Sigmoid colon (tissue), 7 donors: ENCODE data around the gene DLEU7. TPM values are rescaled to one million over a fixed set of nuclear protein-coding genes. Genes with fewer than 3 reads are reported as not detected.

ENCODE experiments used
- DNase-seq: peaks from one replicate; pipeline ENCODE4 v3.0.0-alpha.2; 2019
- H3K27ac ChIP-seq, 4 donors: fragments of 200-600 bp; sonication (generic); one replicate each; pipeline ENCODE4 v1.5.1; 2016 to 2019; ENCODE audit warnings: mild to moderate bottlenecking in 1 of 4
- H3K27me3 ChIP-seq, 3 donors: fragments of 200-600 bp; sonication (generic); one replicate each; pipeline ENCODE4 v1.5.1; 2019; ENCODE audit warnings: mild to moderate bottlenecking in 1 of 3
- H3K36me3 ChIP-seq, 4 donors: fragments of 200-600 bp; sonication (generic); one replicate each; pipeline ENCODE4 v1.5.1; 2016 to 2019
- H3K4me1 ChIP-seq, 4 donors: fragments of 200-600 bp; sonication (generic); one replicate each; pipeline ENCODE4 v1.5.1; 2017 to 2019
- H3K4me3 ChIP-seq, 4 donors: fragments of 200-600 bp; sonication (generic); one replicate each; pipeline ENCODE4 v1.5.1; 2017 to 2019; ENCODE audit warnings: mild to moderate bottlenecking in 2 of 4, moderate library complexity in 1 of 4
- H3K9me3 ChIP-seq, 4 donors: fragments of 200-600 bp in 3 of 4; sonication (generic) in 3 of 4; one replicate each; pipeline versions ENCODE4 v1.5.1 to v1.6.1; 2013 to 2019
- EP300 ChIP-seq, 4 donors: sonication (generic); formaldehyde crosslinking; IDR thresholded peaks; one replicate each; pipeline ENCODE4 v1.6.1; 2017; ENCODE audit warnings: antibody characterized with exemption in 4 of 4
- POLR2A ChIP-seq, 2 donors: fragments of 450-650 bp; IDR thresholded peaks; one replicate each; pipeline ENCODE4 v1.6.1; 2016; ENCODE audit warnings: antibody characterized with exemption in 2 of 2, mild to moderate bottlenecking in 2 of 2, moderate library complexity in 2 of 2
- POLR2AphosphoS5 ChIP-seq, 4 donors: sonication (generic); formaldehyde crosslinking; IDR thresholded peaks; one replicate each; pipeline ENCODE4 v1.6.1; 2017; ENCODE audit warnings: antibody characterized with exemption in 4 of 4
- WGBS, 2 donors: extraction: QIAGEN DNeasy Blood & Tissue Kit; methylation state at CpG; one replicate each; pipeline ENCODE4 v1.1.7; 2013; 5-methylcytosine and 5-hydroxymethylcytosine counted together
- intact Hi-C: fragments of 100-400 bp; cut with DNase I; formaldehyde crosslinking; loops from one replicate; pipeline ENCODE4 v1.15.1; 2023
- polyA plus RNA-seq, 3 donors: library from polyadenylated mRNA; stranded (reverse); fragments of 200-250 nt; gene quantifications; one replicate each; pipeline ENCODE4 v1.2.3, GENCODE V29; 2013
- total RNA-seq, 4 donors: library from RNA; depleted of rRNA; stranded (reverse); fragments of >200 nt; gene quantifications; one replicate each; pipeline ENCODE4 v1.1.0, GENCODE V29; 2016
- TF ChIP-seq, protein P1 (sequence below), 4 experiments: fragments of 450-650 bp in 3 of 4; fragments of 200-600 bp in 1 of 4; IDR thresholded peaks; one replicate each; pipeline ENCODE4 v1.5.1; 2016 to 2019; ENCODE audit warnings: antibody characterized with exemption in 4 of 4, mild to moderate bottlenecking in 3 of 4, moderate library complexity in 2 of 4
- donor health status: healthy with polysubstance abuse.
- donor health status: Bipolar disorder and iron deficiency.
- donor health status: healthy.

DLEU7 gene
- total and polyA plus RNA-seq, 7 donors = 0.10 to 1.1 (median 0.62) TPM; not detected in 3

DNA sequence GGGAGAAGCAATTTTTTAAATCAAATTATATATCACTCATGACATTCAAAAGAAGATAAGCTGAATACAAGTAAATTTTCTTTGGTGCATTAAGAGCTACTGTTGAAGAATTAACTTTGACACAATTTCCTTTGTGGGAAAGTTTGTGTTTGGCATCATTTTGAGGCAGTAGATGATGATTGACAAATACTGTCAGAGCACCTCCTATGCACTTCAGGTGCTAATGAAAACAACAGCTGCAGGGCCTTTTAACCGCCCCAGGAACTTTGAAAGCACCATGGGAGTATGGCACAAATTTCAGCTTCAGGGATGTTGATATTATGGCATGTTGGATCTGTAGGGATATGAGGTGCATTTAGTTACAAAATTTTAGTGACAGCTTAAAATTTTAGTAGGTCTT lies 21.0 kb upstream of the DLEU7 start:
- DNase-seq = no peak
- H3K4me1 ChIP-seq = no peaks in the 10 kb centered on the region
- H3K27ac ChIP-seq = no peak overlapping the region
- H3K27me3 ChIP-seq = no peaks in the 10 kb centered on the region
- H3K4me3 ChIP-seq = no peak overlapping the region
- WGBS, 2 donors = 84 to 93% methylated on average over 1 of the region's 1 CpG
- H3K36me3 ChIP-seq = no peaks in the 10 kb centered on the region
- intact Hi-C loops = no loop called here
- no peaks in the 10 kb centered on the region for H3K9me3 ChIP-seq
- TF ChIP-seq, protein P1, sequence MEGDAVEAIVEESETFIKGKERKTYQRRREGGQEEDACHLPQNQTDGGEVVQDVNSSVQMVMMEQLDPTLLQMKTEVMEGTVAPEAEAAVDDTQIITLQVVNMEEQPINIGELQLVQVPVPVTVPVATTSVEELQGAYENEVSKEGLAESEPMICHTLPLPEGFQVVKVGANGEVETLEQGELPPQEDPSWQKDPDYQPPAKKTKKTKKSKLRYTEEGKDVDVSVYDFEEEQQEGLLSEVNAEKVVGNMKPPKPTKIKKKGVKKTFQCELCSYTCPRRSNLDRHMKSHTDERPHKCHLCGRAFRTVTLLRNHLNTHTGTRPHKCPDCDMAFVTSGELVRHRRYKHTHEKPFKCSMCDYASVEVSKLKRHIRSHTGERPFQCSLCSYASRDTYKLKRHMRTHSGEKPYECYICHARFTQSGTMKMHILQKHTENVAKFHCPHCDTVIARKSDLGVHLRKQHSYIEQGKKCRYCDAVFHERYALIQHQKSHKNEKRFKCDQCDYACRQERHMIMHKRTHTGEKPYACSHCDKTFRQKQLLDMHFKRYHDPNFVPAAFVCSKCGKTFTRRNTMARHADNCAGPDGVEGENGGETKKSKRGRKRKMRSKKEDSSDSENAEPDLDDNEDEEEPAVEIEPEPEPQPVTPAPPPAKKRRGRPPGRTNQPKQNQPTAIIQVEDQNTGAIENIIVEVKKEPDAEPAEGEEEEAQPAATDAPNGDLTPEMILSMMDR (IDR thresholded peaks at IDR 0.05) = no peak
- TF ChIP-seq EP300 (IDR thresholded peaks at IDR 0.05) = no peak
- TF ChIP-seq POLR2A (IDR thresholded peaks at IDR 0.05) = no peak

DNA sequence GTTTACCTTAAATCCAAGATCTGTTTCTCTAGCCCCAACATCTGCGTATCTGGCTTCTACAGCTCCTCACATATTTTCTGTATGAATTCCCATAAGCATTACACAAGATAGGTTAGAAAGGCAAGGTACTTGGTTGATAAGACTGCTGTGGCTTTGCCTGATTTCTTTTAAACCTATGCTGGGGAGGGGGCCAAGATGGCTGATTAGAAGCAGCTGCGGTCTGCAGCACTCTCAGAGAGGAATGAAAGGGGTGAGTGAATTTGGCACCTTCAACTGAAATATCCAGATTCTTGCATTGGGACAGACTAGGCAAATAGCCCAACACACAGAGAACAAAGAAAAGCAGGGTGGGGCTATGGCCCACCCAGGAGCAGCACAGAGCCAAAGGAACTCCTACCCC lies 12.2 kb upstream of the DLEU7 start:
- H3K27ac ChIP-seq = no peak overlapping the region
- DNase-seq = no peak
- 93 to 94% methylated on average over 2 of the region's 2 CpGs for WGBS, 2 donors
- intact Hi-C loops = no loop called here
- TF ChIP-seq, protein P1 (IDR thresholded peaks at IDR 0.05) = no peak
- no peak for TF ChIP-seq POLR2AphosphoS5 (IDR thresholded peaks at IDR 0.05)
- TF ChIP-seq EP300 (IDR thresholded peaks at IDR 0.05) = no peak
- TF ChIP-seq POLR2A (IDR thresholded peaks at IDR 0.05) = no peak
- no peak overlapping the region for H3K4me3 ChIP-seq
- H3K9me3 ChIP-seq = peaks cover 0 to 2% (median 0%) of the 10 kb centered on the region in 4 donors
- no peaks in the 10 kb centered on the region for H3K36me3 ChIP-seq
- no peaks in the 10 kb centered on the region for H3K27me3 ChIP-seq
- H3K4me1 ChIP-seq = no peaks in the 10 kb centered on the region

DNA sequence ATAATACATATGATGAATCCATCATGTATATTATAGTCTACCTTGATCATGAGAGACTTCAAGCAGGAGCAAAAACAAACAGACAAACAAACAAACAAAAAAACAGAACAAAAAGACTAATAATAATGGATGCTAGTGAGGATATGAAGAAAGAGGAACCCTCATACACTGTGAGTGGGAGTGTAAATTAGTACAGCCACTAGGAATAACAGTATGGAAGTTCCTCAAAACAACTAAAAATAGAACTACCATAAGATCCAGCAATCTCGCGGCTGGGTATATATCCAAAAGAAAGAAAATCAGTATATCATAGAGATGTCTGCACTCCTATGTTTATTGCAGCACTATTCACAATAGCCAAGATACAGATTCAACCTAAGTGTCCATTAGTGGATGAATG lies 7.0 kb upstream of the DLEU7 start:
- no peak for DNase-seq
- intact Hi-C loops = no loop called here
- no peaks in the 10 kb centered on the region for H3K36me3 ChIP-seq
- no peak overlapping the region for H3K27ac ChIP-seq
- H3K4me1 ChIP-seq = no peaks in the 10 kb centered on the region
- H3K9me3 ChIP-seq = no peaks in the 10 kb centered on the region
- no peak overlapping the region for H3K4me3 ChIP-seq
- 77 to 87% methylated on average over 2 of the region's 2 CpGs for WGBS, 2 donors
- no peaks in the 10 kb centered on the region for H3K27me3 ChIP-seq
- TF ChIP-seq POLR2AphosphoS5 (IDR thresholded peaks at IDR 0.05) (no peak), EP300 (IDR thresholded peaks at IDR 0.05) (no peak), POLR2A (IDR thresholded peaks at IDR 0.05) (no peak)
- TF ChIP-seq, protein P1 (IDR thresholded peaks at IDR 0.05) = no peak

GRCh38 chr13:50847501-50847900 lies 4.0 kb upstream of the DLEU7 start:
- TF ChIP-seq POLR2AphosphoS5 (IDR thresholded peaks at IDR 0.05) = no peak
- no peak for TF ChIP-seq POLR2A (IDR thresholded peaks at IDR 0.05)
- TF ChIP-seq, protein P1 (IDR thresholded peaks at IDR 0.05) = no peak
- TF ChIP-seq EP300 (IDR thresholded peaks at IDR 0.05) = no peak
- Histone ChIP-seq H3K36me3 (no peaks in the 10 kb centered on the region), H3K27me3 (peaks cover 0 to 13% (median 11%) of the 10 kb centered on the region in 3 donors), H3K4me3 (no peak overlapping the region), H3K4me1 (peaks cover 0 to 13% (median 11%) of the 10 kb centered on the region in 4 donors), H3K9me3 (no peaks in the 10 kb centered on the region), H3K27ac (no peak overlapping the region)
- no peak for DNase-seq
- WGBS, 2 donors = 94 to 96% methylated on average over 5 of the region's 5 CpGs
- intact Hi-C loops = no loop called here

DNA sequence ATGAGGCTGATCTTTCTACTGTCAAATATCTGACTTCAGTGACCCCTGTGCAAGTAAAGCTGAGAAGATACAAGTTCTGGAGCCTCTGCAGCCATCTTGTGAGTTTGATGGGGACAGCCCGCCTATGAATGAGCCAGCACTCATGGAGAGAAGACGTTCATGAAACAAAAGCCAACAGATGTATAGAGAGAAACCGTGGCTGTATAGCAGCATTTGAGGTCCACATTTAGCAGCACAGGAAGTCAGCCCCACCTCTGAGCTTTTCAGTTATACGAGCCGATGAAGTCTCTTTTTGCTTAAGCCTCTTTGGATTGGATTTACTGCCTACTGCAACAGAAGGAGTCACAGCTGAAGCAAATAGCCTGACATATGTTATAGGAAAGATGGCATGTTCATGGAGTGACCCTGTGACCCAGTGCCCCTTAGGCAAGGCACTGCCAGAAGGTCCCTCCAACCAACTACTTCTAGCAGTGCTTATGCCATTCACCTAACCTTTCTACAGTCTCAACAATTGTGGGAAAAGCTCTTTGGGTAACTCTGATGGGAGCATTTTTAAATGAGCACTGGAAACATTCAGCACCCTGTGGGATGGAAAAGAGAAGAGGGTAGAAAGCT lies 3.5 kb upstream of the DLEU7 start:
- Histone ChIP-seq H3K36me3 (no peaks in the 10 kb centered on the region), H3K9me3 (no peaks in the 10 kb centered on the region), H3K4me3 (no peak overlapping the region), H3K27ac (no peak overlapping the region), H3K4me1 (peaks cover 0 to 13% (median 11%) of the 10 kb centered on the region in 4 donors), H3K27me3 (peaks cover 0 to 17% (median 11%) of the 10 kb centered on the region in 3 donors)
- intact Hi-C loops = no loop called here
- DNase-seq = no peak
- TF ChIP-seq POLR2A (IDR thresholded peaks at IDR 0.05) (no peak), POLR2AphosphoS5 (IDR thresholded peaks at IDR 0.05) (no peak), EP300 (IDR thresholded peaks at IDR 0.05) (no peak)
- TF ChIP-seq, protein P1 (IDR thresholded peaks at IDR 0.05) = no peak
- WGBS, 2 donors = 46 to 75% methylated on average over 5 of the region's 5 CpGs
